Ishikawa (cell line): ENCODE measurements around the gene SMIM7.

ENCODE experiments used
- CEBPB ChIP-seq: IDR thresholded peaks from 2 replicates; pipeline ENCODE4 v1.6.1; 2012
- CREB1 ChIP-seq: IDR thresholded peaks from 2 replicates; pipeline ENCODE4 v1.6.1; 2012; ENCODE audit warnings: low read depth
- EGR1 ChIP-seq: IDR thresholded peaks from 2 replicates; pipeline ENCODE4 v1.6.1; 2012
- EP300 ChIP-seq: IDR thresholded peaks from 2 replicates; pipeline ENCODE4 v1.6.1; 2012; ENCODE audit warnings: borderline replicate concordance
- FOXM1 ChIP-seq: IDR thresholded peaks from 2 replicates; pipeline ENCODE4 v1.6.1; 2012; ENCODE audit warnings: low read depth, borderline replicate concordance
- NFIC ChIP-seq: IDR thresholded peaks from 2 replicates; pipeline ENCODE4 v1.6.1; 2012
- RAD21 ChIP-seq: IDR thresholded peaks from 2 replicates; pipeline ENCODE4 v1.6.1; 2012; ENCODE audit warnings: low read depth
- TAF1 ChIP-seq: IDR thresholded peaks from 2 replicates; pipeline ENCODE4 v1.6.1; 2012; ENCODE audit warnings: low read depth, mild to moderate bottlenecking
- TCF12 ChIP-seq: IDR thresholded peaks from 2 replicates; pipeline ENCODE4 v1.6.1; 2012; ENCODE audit warnings: low read depth
- TEAD4 ChIP-seq: IDR thresholded peaks from 2 replicates; pipeline ENCODE4 v1.6.1; 2012
- YY1 ChIP-seq: IDR thresholded peaks from 2 replicates; pipeline ENCODE4 v1.6.1; 2012; ENCODE audit warnings: low read depth
- ZBTB7A ChIP-seq: IDR thresholded peaks from 2 replicates; pipeline ENCODE4 v1.6.1; 2012; ENCODE audit warnings: low read depth
- TF ChIP-seq, protein P1 (sequence below): IDR thresholded peaks from 2 replicates; pipeline ENCODE4 v1.6.1; 2012
- TF ChIP-seq, protein P2 (sequence below): IDR thresholded peaks from 2 replicates; pipeline ENCODE4 v1.6.1; 2012
- TF ChIP-seq, protein P3 (sequence below): IDR thresholded peaks from 2 replicates; pipeline ENCODE4 v1.6.1; 2012; ENCODE audit warnings: low read depth, mild to moderate bottlenecking

The SMIM7 gene

DNA sequence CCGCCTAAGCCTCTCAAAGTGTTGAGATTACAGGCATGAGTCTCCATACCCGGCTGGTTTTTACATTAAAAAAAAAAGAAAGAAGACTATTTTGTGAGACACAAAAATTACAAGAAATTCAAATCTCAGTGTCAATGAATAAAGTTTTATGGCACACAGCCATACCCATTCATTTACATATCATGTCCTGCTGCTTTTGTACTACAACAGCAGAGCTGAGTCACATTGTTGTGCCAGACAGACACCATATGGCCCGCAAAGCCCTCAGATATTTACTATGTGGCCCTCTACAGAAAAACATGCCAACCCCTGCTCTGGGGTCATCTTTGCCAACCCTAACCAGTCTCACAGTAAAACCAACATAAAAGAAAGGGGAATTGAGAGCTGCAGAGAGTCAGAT is 5.3 kb downstream of the SMIM7 start:
- TF ChIP-seq TCF12 (no peak), NFIC (no peak)
- TF ChIP-seq, protein P1, sequence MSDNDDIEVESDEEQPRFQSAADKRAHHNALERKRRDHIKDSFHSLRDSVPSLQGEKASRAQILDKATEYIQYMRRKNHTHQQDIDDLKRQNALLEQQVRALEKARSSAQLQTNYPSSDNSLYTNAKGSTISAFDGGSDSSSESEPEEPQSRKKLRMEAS, result no peak

DNA sequence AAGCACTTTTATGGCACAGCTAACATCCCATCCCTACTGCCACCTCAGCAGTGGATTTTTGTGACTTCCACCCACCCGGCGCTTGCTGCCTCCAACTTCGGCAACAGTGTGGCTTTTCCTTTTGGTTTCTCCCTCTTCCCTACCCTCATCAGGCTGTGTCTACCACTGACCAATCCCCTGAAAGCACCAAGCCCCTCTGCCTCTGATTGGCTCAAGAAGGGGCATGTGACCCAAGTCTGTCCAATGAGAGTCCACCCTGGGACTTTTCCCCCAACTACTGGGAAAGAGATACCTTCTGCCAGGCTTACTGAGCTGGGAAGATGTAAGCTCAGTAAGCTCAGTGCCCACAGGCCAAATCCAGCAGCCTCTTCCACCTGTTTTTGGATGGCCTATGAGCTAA is 5.8 kb downstream of the SMIM7 start:
- no peak for TF ChIP-seq TCF12
- no peak for TF ChIP-seq TAF1
- no peak for TF ChIP-seq TEAD4
- no peak for TF ChIP-seq RAD21
- TF ChIP-seq ZBTB7A, result no peak
- TF ChIP-seq, protein P2, sequence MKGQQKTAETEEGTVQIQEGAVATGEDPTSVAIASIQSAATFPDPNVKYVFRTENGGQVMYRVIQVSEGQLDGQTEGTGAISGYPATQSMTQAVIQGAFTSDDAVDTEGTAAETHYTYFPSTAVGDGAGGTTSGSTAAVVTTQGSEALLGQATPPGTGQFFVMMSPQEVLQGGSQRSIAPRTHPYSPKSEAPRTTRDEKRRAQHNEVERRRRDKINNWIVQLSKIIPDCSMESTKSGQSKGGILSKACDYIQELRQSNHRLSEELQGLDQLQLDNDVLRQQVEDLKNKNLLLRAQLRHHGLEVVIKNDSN, result peak; percentile 94
- no peak for TF ChIP-seq EP300

DNA sequence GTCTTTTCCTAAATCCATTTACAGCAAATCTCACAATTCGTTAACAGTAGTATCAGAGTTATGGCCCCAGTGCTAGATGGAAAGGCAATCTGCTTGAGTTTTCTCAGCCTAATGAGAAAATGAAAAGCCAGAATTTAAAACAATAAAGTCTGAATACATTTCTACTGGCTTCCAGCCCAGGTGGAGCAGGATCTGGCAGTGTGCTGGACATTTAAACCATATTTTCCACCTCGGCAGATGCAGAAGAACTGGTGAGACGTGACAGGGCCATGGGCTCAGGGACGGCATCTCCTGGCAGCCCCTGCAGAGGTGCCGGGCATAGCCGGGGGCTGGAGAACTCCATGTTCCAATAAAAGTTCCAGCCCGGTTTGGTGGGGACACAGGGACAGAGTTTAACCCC is 7.1 kb downstream of the SMIM7 start:
- no peak for TF ChIP-seq CEBPB
- TF ChIP-seq TCF12, result no peak
- TF ChIP-seq FOXM1, result no peak
- no peak for TF ChIP-seq NFIC
- no peak for TF ChIP-seq CREB1
- TF ChIP-seq, protein P3, sequence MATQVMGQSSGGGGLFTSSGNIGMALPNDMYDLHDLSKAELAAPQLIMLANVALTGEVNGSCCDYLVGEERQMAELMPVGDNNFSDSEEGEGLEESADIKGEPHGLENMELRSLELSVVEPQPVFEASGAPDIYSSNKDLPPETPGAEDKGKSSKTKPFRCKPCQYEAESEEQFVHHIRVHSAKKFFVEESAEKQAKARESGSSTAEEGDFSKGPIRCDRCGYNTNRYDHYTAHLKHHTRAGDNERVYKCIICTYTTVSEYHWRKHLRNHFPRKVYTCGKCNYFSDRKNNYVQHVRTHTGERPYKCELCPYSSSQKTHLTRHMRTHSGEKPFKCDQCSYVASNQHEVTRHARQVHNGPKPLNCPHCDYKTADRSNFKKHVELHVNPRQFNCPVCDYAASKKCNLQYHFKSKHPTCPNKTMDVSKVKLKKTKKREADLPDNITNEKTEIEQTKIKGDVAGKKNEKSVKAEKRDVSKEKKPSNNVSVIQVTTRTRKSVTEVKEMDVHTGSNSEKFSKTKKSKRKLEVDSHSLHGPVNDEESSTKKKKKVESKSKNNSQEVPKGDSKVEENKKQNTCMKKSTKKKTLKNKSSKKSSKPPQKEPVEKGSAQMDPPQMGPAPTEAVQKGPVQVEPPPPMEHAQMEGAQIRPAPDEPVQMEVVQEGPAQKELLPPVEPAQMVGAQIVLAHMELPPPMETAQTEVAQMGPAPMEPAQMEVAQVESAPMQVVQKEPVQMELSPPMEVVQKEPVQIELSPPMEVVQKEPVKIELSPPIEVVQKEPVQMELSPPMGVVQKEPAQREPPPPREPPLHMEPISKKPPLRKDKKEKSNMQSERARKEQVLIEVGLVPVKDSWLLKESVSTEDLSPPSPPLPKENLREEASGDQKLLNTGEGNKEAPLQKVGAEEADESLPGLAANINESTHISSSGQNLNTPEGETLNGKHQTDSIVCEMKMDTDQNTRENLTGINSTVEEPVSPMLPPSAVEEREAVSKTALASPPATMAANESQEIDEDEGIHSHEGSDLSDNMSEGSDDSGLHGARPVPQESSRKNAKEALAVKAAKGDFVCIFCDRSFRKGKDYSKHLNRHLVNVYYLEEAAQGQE, result no peak
- no peak for TF ChIP-seq ZBTB7A
- TF ChIP-seq, protein P2, result no peak
- no peak for TF ChIP-seq EGR1
- TF ChIP-seq, protein P1, result no peak
- no peak for TF ChIP-seq RAD21

DNA sequence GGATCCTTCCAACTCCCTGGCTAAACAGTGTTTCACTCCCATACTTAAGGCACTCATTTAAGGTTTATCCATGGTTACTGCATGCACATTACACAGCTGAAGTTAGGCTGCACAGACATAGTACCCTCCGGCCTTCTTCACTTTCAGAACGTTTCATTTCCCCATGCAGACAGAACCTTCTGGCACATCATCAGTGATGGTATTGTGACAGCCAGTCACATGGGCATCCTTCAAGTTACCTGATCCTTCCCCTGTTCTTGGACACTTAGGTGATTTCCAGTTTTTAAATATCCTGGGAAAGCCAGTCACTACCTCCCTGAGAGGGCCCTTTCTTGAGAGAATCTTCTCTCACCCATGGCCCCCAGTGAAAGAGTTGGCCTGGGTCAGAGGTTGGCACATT is 9.1 kb downstream of the SMIM7 start:
- no peak for TF ChIP-seq TEAD4
- TF ChIP-seq, protein P2, result no peak
- TF ChIP-seq EP300, result no peak
- TF ChIP-seq CEBPB, result no peak
- TF ChIP-seq EGR1, result no peak
- no peak for TF ChIP-seq TAF1
- TF ChIP-seq RAD21, result no peak
- no peak for TF ChIP-seq YY1
- TF ChIP-seq, protein P3, result no peak
- no peak for TF ChIP-seq NFIC
- TF ChIP-seq, protein P1, result no peak
- TF ChIP-seq FOXM1, result no peak
- no peak for TF ChIP-seq ZBTB7A
- TF ChIP-seq TCF12, result no peak
- TF ChIP-seq CREB1, result no peak

DNA sequence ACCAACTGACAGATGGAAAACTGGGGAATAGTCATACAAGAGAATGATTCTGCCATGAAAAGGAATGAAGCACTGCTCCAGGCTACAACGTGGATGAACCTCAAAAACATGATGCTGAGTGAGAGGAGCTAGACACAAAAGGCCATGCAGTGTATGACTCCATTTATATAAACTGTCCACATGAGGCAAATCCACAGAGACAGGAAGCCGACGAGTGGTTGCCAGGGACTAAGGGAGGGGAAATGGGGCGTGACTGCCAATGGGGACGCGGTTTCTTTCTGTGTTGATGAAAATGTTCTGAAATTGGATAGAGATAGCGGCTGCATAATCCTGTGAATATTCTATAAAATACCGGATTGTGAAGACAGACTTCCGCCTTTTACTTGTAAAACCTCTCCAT is 10.2 kb downstream of the SMIM7 start:
- TF ChIP-seq, protein P2, result no peak
- TF ChIP-seq, protein P1, result no peak
- TF ChIP-seq, protein P3, result no peak
- TF ChIP-seq FOXM1 (no peak), TEAD4 (no peak), EGR1 (no peak)
